Stimulated activated CD8-positive, alpha-beta memory T cell treated with anti-CD3 and anti-CD28 coated beads, Interleukin-7, amount 100 ng/mL, for 4 hours (primary cell): ENCODE measurements around the gene C9orf72.
"Not testable (repeated sequence)": the region's sequence is repeated elsewhere in the genome, so short reads cannot be mapped to it uniquely, and the experiment has no call there.

Experiments used
- DNase-seq, 2 donors: peaks; one replicate each; pipeline ENCODE4 v3.0.0-alpha.2; 2020; ENCODE audit warnings: low read depth in 2 of 2

C9orf72 gene, protein sequence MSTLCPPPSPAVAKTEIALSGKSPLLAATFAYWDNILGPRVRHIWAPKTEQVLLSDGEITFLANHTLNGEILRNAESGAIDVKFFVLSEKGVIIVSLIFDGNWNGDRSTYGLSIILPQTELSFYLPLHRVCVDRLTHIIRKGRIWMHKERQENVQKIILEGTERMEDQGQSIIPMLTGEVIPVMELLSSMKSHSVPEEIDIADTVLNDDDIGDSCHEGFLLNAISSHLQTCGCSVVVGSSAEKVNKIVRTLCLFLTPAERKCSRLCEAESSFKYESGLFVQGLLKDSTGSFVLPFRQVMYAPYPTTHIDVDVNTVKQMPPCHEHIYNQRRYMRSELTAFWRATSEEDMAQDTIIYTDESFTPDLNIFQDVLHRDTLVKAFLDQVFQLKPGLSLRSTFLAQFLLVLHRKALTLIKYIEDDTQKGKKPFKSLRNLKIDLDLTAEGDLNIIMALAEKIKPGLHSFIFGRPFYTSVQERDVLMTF

DNA sequence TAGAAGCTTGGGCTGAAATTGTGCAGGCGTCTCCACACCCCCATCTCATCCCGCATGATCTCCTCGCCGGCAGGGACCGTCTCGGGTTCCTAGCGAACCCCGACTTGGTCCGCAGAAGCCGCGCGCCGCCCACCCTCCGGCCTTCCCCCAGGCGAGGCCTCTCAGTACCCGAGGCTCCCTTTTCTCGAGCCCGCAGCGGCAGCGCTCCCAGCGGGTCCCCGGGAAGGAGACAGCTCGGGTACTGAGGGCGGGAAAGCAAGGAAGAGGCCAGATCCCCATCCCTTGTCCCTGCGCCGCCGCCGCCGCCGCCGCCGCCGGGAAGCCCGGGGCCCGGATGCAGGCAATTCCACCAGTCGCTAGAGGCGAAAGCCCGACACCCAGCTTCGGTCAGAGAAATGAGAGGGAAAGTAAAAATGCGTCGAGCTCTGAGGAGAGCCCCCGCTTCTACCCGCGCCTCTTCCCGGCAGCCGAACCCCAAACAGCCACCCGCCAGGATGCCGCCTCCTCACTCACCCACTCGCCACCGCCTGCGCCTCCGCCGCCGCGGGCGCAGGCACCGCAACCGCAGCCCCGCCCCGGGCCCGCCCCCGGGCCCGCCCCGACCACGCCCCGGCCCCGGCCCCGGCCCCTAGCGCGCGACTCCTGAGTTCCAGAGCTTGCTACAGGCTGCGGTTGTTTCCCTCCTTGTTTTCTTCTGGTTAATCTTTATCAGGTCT lies at the start of gene C9orf72:
Gene C9orf72, minus strand, starts transcription at position 564 of the 716 bp plus-strand sequence. CDS start 6,361 bp downstream, outside the sequence.
- DNase-seq, result peak; percentile 81 to 90

DNA sequence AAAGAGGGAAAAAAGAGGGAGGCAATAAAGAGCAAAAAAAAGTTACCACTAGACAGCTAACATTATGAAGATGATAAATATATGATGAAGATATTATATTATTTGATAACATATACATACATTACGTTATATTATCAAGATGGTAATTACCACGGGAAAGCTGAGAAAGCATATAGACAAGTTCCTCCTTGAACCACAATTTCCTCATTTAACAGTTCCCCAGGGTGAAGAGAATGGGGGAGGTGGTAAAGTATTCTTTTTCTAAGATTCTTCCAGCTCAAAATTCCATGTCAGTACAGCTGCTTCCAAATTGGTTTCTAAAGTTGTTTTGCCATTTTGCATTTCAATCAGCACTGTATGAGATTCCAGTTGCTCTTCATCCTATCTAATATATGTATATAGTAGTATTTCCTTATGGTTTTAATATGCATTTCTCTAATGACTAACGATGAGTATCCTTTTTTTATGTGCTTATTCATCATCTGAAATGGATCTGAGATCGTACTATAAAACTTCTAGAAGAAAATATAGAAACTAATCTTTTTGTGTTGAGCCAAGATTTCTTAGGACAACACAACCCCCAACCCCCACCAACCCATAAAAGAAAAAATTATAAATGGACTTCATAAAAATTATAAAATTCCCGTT lies 49.5 kb upstream of the C9orf72 start:
- no peak for DNase-seq

DNA sequence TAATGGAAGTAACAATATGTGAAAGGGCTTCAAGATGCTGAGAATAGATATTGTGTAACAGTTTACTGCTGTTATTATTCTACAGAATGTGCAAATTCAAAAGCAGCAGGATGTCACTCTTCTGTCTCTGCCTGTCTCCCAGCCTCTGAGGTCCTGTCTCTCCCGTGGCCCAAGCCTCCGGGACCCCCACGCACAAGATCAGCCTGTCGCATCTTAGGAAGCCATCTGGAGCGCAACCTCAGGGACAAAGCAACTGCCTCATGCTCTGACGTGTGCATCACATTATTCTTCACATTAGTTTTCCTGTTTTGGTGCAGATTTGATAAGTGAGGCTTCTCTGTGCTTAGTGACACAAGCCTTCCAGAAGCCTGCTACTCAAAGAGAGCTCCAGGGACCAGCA lies 46.5 kb upstream of the C9orf72 start:
- DNase-seq, result no peak

DNA sequence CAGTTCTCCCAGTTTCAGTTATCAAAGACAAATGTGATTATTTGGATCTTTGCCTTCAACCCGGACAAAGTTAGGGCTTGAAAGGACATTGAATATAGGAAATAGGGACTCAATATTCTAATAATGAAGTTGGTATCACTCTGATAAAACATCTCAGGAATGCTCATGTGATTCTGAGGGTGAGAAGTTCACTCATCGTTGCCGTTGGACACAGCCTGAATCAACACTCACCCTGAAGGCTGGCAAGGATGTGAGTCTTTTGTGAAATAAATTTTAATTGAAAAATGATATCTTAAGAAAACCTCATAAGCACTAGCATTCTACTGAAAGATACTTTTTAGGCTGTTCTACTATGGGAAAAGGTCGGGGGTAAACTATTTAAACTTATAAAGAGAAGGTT lies 44.8 kb upstream of the C9orf72 start:
- no peak for DNase-seq

DNA sequence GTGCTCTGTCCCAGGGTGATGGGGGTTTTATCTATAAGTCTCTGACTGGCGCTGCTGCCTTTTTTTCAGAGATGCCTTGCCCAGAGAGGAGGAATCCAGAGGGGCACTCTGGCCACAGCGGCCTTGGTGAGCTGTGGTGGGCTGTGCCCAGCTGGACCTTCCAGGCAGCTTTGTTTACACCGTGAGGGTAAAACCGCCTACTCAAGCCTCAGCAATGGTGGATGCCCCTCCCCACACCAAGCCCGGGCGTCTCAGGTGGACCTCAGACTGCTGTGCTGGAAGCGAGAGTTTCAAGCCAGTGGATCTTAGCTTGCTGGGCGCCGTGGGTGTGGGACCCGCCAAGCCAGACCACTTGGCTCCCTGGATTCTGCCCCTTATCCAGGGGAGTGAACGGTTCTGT lies 41.3 kb upstream of the C9orf72 start:
- DNase-seq, result no peak

DNA sequence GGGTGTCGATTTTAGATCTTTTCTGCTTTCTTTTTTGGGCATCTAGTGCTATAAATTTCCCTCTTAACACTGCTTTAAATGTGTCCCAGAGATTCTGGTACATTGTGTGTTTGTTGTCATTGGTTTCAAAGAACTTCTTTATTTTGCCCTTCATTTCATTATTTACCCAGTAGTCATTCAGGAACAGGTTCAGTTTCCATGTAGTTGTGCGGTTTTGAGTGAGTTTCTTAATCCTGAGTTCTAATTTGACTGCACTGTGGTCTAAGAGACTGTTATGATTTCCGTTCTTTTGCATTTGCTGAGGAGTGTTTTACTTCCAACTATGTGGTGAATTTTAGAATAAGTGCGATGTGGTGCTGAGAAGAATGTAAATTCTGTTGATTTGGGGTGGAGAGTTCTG lies 38.8 kb upstream of the C9orf72 start:
- DNase-seq, result not testable (repeated sequence)

DNA sequence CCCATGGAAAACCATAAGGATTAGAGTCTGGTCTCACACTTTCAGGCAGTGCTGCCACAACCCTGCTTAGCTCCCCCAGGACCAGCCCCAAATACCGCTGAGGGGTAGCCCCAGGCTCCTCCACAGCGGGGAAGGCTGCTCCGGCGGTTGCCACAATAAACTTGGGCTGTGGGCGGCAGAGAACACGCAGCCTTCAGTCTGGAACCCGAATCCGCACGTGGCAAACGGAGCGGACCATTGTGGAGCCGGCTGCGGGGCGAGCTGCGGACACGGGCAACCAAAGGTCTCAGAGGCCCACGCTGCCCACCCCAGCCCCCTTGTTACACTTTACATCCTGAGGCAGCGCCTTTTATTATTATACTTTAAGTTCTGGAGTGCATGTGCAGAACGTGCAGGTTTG lies 37.3 kb upstream of the C9orf72 start:
- DNase-seq, result no peak

DNA sequence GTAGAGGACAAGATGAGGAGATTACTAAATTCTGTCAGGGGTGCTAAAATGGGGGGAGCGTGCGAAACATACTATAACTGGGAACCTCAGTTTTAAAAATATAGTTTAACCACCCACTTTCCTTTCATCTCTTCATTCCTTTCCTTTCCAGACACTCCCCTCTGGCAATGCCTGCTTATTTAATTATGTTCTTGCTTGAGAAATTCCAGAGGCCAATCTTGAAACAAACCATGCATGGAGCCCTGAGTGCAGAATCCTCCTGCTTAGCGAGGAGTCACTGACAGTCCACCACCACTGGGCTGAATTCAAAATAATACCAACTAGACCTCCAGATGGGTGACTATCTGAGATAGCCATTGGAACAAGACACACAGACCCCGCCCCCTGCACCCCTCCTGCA lies 29.7 kb upstream of the C9orf72 start:
- DNase-seq, result no peak

DNA sequence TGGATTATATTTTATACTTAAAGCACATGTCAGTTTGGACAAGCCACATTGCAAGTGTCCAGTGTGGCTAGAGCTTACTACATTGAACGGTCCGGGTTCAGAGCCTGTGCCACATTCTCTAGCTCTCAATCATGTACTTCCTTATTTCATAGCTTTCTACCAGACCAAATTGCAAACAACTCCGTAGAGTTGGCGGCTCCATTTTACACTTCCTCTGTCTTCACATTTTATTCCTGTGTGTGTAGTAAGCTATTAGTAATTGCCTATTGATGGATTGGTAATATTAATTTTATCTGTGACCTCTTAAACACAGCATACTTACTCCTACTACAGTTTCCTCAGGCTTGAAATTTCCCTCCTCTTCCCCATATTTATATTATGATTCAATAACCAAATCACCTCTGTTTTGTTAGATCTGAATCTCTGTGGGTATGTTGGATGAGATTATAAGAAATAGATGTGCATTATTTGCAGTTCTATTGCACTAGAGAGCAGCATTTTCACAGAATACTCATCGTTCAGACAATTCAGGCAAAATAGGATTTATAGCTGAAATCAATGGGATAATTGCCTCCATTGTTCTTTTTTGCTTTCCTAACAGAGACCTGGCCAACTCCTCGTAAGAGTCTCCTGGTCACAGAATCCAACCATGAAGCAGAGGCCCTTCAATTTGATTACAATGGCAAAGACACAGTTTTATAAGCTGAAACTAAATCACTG lies 29.0 kb upstream of the C9orf72 start:
- DNase-seq, result no peak

DNA sequence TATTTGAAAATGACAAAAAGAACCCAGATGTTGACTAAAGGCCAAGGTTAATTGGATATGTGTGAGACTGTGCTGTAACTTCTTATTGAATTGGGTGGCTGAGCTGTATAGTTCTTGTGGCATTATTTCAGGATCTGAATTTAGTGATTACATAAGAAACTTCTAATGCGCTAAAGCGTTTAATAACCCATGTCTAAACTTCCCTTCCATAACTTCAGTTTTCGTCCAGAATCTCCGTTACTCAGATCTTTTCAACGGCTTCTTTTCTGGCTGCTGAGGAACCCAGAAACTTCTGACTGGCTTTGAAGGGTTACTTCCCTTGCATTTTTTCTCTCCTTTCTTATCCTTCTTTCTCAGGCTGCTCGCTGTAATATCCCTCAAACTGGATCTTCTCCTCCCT lies 28.1 kb upstream of the C9orf72 start:
- DNase-seq, result no peak

DNA sequence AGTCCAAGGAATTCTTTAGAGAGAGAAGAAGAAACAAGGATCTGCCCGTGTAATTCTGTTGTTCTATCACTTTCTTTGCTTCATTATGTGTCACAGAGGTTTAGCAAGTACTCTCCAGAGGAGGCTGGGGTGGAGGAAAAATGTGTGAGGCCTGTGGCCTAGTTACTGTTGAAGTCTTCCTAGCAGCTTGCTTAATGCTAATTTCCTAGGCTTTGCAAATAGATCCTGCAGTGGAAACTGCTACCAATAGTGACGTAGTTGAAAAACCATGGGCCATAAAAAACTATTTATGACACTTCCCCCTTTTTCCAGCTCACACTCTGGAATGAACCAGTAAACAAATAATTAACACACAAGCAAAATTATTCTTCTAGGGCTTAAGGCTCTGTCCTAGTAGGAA lies 27.0 kb upstream of the C9orf72 start:
- no peak for DNase-seq

DNA sequence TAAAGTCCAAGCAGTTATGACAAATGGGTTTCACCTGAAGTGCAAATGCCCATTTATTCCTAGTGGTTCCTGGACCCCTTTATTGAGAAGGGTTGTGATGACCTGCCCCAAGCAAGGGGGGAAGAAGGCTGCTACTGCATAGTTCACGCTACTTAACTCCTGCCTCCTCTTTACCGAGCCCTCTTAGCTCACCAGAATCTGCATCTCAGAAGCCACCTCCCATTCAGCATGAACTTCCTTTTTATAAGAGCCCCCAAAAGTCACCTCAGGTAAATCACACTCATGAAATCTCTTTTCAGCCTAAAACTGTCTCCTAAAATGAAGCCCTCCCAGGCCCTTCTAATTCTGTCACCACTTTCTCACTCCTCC lies 26.6 kb upstream of the C9orf72 start:
- no peak for DNase-seq

DNA sequence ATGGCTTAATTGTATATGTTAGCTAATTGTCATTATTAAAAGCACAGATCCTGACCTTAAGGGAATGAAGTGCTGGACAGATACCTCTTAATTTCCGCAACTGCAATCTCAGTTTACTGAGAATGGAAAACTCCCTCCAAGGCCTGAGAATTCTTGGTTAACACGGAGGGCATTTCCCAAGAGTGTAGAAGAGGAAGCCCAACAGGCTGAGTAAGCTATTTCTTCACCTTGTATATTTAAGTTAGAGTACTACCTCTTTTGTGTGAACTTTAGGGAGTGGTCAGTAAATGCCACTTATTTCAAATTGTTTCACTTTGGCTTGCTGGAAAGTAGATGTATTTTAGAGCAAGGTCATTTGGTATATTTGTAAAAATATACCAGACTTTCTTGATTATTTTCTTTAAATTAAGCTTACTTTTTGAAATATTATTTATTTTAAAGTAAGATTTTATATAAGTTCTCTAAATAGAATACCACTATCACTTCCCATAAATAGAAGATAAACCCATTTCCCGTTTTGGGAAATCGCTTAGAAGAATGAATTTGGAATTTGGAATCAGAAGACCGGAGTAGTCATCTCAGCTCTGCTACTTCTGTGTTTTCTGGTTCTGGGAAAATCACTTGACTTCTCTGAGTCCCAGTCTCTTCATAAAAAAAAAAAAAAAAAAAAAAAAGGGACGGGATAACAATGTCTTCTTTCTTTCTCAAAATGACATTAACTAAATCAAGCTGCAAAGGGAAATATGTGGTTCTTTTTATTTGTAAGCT lies 26.0 kb upstream of the C9orf72 start:
- DNase-seq, result no peak

DNA sequence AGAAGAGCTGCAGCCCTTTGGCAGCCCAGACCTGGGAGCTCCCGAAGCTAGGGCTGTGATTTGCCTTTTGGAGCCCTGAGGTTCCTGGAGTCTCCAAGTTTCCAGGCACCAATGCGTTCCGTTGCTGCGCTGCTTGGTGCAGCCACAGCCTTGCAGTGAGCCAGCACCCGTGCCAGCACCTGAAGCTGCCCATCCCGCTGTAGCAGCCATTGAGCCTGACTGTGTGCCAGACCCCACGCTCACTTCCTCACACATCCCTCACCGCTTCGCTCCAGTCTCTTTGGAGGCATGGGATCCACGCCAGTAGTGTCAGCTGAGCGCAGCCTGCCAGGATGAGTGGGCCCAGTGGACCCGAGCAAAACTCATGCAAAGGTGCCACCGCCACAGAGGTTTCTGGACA lies 22.5 kb upstream of the C9orf72 start:
- DNase-seq, result no peak

DNA sequence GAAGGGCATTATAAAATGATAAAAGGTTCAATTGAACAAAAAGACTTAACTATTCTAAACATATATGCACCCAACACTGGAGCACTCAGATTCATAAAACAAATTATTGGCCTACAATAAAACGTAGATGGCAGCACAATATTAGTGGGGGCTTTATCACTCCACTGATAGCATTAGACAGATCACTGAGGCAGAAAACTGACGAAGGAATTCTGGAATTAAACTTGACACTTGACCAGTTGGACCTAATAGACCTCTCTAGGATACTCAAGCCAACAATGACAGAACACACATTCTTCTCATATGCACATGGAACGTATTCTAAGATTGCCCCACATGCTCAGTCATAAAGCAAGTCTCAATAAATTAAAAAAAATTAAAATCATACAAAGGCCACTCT lies 18.4 kb upstream of the C9orf72 start:
- no peak for DNase-seq

DNA sequence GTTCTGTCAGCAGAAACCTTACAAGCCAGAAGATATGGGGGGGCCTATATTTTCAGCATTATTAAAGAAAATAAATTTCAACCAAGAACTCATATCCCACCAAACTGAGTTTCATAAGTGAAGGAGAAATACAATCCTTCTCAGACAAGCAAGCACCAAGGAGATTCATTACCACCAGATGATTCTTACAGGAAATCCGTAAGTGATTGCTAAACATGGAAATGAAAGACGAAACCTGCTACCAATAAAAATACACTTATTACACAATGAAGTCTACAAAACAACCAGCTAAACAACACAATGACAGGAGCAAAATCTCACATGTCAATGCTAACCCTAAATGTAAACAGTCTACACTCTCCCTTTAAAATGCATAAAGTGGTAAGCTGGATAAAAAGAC lies 17.8 kb upstream of the C9orf72 start:
- no peak for DNase-seq

DNA sequence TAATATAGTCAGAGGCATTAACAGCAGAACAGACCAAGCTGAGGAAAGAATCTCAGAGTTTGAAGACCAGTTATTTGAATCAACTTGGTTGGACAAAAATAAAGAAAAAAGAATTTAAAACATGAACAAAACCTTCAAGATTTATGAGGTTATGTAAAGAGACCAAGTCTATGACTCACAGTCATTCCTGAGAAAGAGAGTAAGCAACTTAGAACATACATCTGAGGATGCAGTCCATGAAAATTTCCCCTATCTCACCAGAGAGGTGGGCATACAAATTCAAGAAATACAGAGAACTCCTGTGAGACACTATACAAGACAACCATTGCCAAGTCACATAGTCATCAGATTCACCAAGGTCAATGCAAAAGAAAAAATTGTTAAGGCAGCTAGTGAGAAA lies 17.4 kb upstream of the C9orf72 start:
- DNase-seq, result no peak

DNA sequence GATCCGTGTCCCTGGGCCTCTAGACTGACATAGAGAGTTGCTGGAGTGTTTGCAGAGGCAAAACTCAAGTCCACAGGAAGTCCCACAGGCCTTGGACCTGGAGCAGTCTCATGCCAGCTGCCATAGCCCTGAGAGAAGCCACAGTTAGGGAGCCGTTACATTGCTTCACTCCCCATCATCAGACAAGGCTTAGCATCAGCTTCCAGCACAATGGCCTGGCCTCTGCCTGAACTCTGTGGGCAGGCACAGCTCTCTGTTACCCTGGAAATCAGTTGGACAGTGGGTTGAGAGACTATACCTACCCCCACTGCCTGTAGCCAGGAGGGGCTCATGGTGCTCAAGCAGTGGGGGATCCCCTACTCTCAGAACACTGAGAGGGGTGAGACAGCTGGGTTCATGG lies 16.2 kb upstream of the C9orf72 start:
- no peak for DNase-seq

DNA sequence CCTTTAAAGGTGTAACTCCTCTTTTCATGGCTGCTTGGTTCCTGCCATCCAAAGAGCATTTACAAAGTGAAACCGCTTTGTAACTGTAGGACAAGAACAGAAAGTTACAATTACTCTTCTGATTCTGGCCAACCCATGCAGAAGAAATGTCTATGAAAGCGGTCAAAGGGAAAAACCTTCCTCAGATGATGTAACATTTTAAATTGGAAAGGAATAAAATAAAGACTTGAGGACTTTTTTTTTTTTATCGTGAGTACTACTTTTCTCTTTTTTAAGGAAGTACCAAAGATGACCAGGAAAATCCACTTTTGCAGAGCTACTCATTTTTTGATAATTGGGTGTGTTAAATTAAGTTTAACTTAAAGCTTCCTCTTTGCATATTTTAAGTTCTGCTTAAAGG lies 13.0 kb upstream of the C9orf72 start:
- no peak for DNase-seq

DNA sequence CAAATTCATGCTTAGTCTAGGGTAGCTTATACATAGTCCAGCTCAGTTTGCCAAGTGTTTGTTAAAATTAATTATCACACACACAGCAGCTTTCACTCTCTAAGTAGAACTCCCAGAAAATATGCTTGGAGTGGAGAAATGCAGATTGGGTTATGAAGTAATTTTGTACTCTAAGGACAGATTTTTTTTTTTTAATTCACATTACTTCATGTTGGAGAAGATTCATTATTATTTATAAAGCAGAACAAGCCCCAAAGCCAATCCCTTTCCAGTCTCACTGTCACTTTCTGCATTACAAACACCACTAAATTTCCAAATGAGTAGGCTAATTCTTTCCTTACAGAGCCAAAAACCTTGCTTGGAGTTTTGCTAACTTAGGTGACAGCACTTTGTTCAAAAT lies 11.7 kb upstream of the C9orf72 start:
- no peak for DNase-seq

DNA sequence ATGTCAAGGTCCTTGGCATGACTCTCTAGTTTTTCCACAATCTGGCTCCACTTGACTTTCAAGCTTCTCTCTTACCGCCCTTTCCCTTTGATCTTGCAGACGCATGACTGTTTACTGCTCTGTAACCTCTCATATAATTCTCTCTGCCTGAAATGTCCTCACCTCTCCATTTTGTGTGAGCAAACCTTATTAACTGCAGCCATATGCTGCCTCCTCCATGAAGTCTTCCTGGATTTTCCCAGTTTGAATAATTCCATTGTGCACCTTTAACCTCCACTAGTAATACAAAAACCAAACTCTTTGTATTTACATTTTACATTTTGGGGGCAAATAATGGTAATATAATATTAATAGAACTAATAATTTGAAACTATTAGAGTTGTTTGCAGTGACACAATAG lies 9.5 kb upstream of the C9orf72 start:
- no peak for DNase-seq
